HG02571 (cell line): ENCODE data around the gene SMAD1.

Experiments
- ATAC-seq: cut with Tn5 transposase; IDR thresholded peaks from one replicate; pipeline ENCODE4 v1.9.1; 2021; ENCODE audit warnings: mild to moderate bottlenecking, moderate library complexity; ENCODE audit not compliant: unreplicated experiment

SMAD1 gene

DNA sequence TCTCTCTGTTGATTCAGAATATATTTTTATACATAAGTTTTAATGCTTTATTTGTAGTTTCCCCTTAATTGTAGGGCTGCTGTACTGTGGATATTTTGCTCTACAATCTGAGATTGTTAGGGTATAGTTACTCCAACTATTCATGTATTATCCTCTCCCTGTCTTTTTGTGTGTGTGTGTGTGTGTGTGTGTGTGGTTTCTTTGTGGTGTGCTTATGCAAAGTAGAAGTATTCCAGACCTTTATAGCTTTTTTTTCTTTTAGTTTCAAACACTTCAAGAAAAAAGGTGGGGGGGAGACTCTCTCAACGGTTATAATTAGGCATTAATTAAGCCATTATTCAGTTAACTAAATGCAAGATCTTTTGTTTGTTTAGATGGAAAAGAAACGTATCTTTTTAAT is 6.7 kb downstream of the SMAD1 start:
- no peak for ATAC-seq

DNA sequence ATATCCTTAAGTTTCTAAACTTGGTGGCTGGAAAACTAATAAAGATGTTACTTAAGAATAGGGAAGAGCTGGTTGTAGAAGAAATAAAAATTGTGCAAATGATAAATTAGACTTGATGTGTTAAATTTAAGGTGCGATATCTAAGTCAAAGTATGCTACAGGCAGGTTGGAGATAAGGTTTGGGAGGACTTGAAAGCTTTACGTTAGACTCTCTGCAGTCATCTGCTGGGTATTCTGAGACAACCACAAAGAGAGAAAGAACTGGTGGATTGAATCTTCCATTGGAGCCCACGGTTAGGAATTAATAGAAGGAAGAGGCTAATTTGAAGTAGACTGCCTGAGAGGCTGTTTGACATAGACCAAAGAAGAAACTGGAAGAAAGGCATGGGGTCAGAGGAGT is 7.9 kb downstream of the SMAD1 start:
- no peak for ATAC-seq

DNA sequence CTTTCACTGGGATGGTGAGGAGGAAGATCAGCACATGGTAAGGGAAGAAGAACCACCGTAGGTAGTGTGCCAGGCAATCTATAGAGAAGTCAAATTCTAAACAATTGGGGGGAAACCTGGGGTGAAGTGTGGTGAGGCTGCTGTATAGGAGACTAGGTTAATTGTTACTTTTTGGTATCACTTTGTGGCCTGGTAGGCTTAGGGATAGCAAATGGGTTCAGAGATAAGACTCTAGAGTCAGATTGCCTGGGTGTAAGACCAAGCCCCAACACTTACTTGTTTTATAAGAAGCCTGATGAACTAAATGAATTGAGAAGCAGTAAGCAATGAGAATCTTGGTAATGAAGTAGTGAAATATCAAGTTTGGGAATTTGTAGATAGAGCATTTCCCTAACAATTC is 8.7 kb downstream of the SMAD1 start:
- ATAC-seq: no peak

DNA sequence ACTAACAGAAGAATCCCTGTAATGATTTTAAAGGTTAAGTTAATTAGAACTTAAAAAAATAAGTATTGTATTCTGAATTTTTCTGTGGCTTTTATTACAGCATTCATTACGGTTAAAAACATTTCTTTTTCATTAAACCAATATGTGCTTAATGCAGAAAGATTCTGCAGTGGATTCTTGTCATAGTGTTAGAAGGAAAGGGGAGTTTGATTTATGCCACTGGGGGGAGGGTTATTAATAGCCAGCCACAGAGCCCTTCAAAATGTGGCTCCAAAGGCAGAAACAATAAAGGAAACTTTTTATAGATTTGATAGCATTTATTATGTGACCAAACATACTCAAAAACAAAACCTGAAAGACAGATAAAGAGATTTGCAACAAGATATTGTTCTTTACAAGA is 9.1 kb downstream of the SMAD1 start:
- ATAC-seq: no peak

DNA sequence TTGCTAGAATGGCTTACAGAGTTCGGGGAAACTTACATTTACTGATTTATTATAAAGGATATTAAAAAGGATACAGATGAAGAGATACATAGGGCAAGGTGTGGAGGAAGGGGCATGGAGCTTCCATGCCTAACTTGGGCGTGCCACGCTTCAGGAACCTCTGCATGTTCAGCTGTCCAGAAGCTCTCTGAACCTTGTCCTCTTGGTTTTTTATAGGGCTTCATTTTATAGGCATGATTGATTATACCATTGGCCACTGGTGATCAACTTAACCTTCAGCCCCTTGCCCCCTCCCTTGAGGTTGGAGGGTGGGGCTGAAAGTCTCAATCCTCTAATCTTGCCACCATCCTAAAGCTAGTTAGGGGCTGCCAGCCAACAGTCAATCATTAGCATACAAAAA is 10.7 kb downstream of the SMAD1 start:
- no peak for ATAC-seq

DNA sequence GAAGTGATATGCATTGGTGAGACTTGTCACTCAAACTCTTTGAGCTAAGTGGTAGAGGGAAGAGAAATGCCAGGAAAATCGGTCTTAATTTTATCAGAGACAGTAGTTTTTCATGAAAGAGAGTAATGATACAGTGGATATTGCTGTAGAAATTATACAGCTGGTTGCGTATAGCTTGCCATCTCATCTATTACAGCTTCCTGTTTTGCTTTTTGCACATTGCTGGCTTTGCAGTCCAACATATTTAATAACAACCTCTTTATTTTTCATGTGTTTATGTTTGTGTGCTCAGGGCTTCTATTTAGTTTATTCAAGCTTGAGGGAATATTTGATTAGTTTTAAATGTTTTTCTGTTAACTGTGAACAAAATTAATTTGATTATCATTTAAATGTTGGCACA is 11.5 kb downstream of the SMAD1 start:
- no peak for ATAC-seq

DNA sequence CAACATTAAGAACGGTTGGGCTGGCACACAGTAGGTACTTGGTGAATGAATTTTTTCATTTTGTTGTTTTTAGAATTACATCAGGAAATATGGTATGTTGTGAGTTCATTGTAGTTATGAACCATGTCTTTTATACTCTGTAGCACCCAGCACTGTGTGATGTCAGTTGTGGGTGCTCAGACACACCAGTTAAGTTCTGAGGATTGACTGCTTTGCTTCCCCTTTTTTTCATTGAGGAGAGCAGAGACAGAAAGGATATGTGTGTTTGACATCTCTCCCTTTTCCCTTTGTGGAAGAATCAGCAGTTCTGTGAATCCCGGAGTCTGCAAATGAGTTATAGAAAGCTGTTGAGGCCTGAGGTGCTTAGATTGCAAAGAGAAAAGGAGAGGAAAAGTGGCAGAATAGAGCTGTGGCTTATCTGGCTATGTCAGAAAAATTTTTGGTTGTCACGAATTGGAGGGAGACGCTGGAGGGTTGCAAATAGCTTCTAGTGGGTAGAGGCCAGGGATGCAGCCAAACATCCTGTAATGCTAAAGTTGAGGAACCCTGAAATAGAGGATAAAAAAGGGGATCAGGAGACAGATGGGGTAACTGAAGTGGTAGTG is 13.1 kb downstream of the SMAD1 start:
- ATAC-seq: no peak

DNA sequence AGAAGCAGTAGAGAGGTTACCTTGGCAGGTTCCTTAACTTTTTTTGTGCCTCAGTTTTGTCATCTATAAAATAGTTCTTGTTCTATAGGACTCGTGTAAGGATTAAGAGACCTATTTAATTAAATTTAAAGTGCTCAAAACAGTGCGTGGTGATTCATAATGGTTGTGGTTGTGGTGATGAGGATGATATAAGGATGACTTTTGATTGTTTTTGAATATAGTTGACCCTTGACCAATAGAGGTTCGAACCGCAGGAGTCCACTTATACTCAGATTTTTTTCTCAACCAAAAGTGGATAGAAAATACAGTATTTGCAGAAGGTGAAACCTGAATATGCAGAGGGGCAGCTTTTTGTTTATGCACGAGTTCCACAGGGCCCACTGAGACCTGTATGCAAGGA is 14.6 kb downstream of the SMAD1 start:
- no peak for ATAC-seq

DNA sequence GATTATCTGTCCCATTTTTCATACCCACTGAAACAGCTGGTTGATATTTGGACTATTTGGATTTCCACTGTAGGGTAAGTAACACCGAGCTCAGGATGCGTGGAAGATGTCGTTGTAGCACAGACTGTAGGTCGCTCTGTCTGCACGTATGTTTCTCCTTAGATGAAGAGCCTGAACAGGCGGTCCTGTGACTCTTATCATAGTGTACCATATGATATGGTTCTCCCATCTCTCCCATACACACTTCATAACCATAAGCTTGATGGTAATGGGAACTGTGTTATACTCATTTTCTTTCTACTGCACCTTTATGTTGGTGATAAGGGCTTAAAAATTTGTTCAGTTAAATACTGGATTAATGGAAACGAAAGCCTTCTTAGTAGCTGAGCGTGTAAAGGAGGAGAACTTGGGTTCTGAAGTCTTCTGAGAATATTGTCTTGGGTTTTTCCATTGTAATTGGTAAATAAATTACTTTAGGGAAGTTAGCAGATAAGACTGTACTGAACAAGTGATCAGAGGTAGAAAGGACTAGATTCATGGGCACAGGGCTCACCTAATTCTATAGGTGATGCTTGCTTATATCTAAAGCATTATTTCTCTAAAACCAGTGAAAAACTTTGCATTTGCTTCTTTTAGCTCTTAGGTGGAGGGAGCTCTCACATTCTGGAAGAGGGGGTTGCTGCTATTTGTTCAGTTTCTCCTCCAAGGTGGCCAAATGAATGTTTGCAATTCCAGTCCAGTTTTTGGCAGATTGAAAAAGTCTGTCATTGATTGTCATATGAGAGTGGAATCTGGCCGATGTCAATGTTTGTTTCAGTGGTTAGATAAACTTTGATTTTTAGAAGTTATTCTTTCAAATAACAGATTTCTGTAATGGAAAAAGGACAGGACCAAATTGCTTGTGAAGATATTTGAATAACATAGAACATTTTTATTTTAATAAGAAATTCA is 15.8 kb downstream of the SMAD1 start:
- no peak for ATAC-seq

DNA sequence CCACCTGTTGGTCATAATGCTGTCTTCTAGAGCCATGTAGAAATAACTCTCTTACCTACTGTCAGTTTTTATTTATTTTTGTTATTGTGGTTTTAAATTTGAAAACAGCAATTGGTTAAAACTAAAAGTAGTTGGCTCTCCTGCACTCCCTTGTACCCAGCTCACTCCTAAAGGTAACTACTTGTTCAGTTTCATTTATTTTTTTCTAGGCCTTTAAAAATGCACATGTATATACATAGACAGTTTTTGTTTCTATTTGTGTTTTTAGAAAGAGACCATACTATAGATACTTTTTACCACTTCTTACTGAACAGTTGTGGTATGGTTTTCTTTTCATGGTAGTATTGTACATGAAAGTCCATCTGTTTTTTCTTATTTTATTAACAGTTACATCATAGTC is 16.8 kb downstream of the SMAD1 start:
- peak; percentile 58 for ATAC-seq

DNA sequence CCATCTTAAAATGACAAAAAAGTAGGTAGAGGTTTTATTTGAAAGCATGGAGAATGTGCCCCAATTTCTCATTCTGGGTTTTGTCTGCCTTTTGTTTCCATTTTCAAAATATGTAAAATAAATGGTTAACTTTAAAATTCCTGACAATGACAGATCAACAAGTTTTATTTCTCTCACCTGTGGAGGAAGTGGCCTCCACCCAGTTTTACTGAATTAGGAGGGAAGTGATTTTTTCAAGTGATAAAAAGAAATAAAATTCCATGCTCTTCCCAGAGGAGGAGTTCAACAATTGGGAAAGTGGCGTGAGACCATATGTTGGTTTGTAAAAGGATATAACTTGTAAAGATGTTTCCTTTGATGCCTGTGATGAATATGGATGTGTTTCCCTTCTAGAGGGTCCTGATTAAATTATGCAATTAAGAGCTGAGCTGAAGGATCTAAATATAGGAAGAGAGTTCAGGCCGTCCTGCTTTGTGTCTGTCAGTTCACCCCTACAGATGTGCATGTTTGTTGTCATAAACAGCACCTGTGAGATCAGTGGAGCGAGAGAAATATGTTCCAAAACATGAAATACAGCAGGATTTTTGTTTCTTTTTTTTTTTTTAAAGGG is 19.5 kb downstream of the SMAD1 start:
- ATAC-seq: peak; percentile 64

DNA sequence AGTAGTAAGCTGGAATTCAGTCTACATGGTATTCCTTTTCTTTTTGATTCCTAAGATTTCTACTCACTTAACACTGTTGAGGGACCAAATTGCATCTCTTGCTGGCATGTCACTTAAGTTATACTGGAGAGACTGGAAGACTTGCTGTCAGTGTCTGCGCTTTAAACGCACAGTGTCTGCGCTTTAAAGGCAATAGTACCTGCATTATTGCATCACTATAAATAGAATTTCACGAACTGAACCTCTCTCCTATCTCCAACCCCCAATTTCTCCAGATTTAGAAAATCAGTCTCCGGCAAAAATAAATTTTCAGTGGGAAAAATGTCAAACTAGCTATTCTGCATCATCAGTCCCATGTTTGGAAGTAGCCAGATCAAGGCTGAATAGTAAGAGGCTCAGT is 21.2 kb downstream of the SMAD1 start:
- ATAC-seq: no peak

DNA sequence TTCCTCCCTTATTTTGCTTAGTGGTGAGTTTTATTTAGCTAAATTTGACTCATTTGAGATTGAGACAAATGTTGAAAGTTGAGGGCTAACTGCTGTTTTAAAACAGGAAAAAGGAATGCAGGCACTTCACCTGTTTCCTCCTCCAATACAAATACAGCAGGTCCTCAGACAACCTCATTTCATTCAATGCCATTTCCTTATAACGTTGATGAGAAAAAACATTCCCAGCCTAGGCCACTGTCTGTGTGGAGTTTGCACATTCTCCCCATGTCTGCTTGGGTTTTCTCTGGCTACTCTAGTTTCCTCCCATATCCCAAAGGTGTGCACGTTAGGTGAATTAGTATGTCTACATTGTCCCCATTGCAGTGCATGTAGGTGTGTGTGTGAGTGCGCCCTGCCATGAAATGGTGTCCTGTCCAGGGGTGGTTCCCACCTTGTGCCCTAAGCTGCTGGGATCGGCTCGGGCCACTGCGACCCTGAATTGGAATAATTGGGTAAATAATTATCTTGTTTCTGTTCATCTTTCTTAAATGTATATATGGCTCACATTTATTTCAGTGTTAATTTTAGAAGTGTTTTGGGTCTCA is 21.9 kb downstream of the SMAD1 start:
- ATAC-seq: no peak

DNA sequence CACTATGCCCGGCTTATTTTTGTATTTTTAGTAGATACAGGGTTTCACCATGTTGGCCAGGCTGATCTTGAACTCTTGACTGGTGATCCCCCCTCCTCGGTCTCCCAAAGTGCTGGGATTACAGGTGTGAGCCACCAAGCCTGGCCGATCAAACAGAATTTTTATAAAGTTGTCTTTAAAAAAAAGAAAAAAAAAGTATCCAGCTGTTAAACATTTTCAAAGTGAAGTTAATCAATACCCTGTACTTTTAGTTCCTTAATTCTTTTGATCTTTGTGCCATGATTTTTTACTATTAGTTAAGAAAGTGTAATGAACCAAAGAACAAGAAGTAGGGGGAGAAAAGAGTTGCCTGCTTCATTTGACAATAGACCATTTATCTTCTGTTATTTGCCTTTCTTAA is 24.3 kb downstream of the SMAD1 start:
- no peak for ATAC-seq

DNA sequence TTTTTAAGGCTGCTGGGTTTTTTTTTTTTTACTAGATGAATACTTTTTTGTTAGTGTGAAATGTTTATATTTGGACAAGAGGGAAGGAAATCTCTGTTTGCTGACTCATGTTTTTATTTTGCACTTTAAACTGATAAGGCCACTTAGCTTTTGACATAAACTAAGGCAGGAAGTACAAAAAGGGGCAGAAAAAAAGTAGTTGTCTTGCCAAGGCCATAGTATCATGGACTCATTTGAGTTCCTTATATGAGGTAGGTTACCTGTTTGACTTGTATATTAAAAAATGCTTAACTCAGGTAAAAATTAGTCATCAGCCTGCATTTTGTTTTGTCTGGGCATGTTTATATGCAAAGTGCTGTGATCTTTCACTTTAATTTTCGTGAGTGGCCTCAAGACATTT is 26.0 kb downstream of the SMAD1 start:
- no peak for ATAC-seq

DNA sequence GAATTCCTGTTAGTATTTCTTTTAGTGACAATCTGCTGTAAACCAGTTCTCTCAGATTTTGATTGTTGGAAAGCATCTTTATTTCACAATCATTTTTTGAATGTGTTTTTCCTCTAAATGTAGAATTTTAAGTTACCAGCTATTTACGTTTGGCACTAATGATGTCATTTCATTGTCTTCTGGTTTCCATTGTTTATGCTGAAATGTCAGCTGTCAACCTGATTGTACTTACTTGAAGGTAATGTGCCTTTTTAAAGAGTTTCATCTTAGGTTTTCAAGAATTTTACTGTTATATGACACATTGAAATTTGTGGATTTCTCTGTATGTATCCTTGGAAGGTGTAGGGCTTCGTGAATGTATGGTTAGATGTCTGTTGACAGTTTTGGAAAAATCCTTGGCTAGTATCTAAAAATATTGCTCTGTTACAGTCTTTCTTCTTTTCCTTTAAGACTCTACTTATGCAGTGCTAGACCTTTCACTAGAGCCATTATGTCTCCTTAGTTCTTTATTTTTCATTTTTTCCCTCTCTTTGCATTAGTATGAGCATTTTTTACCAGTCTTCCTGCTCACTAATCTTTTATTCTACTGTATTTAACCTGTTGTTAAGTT is 30.4 kb downstream of the SMAD1 start:
- no peak for ATAC-seq

DNA sequence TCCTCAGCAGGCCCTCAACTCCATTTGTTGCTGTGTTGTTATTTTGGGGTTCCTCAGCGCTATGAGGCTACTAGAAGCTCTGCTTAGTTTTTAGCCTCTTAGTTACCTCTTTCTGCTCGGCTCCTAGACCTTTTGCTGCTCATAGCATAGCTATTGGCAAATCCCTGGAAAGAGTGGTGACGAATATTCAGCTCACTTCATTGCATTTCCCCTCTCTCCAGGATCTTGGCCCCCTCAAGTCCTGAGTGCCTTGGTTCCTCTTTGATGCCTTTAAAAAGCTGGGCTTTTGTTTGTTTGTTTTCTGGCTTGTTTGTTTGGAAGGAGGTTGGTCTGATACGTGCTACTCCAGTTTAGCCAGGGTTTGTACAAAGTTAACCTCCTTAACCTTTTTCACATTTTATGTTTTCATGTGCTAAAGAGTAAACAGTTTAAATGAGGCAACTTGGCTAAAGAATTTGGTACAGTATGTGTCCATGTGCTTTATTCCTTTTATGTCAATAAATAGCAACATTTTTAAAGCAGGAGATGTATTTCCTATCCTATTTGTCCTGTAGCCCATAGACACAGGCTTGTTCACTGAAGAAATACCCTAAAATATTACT is 31.5 kb downstream of the SMAD1 start:
- ATAC-seq: no peak

DNA sequence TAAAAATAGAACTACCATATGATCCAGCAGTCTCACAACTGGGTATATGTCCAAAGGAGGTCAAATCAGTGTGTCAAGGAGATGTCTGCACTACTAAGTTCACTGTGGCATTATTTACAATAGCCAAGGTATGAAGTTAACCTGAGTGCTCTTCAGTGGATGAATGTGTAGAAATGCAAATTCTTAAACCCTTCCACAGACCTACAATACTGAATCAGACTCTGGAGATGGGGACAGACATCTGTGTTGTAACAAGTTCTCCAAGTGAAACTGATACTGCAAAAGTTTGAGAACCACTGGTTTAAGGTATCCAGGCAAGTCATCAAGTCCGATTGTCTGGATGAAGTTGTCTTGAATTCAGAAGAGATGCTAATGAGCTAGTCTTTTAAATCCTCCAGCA is 38.5 kb downstream of the SMAD1 start:
- no peak for ATAC-seq

DNA sequence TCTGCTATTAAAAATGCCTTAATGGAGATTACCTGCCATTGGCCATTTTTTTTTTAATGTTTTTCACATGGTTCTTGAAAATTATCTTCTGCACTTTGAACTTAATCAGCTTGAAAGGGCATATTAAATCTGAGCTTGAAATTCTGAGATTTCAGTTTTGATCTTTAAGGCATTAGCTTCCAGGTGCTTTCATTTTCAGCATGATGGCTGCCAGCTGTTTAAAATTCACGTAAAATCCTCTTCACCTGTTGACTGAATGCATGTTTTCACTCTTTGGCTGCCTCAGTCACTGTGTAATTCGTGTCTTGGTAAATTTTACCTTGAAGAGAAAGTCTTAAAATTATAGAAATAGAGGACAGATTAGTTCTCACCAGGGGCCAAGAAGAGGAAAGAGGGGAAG is 39.6 kb downstream of the SMAD1 start:
- ATAC-seq: no peak

DNA sequence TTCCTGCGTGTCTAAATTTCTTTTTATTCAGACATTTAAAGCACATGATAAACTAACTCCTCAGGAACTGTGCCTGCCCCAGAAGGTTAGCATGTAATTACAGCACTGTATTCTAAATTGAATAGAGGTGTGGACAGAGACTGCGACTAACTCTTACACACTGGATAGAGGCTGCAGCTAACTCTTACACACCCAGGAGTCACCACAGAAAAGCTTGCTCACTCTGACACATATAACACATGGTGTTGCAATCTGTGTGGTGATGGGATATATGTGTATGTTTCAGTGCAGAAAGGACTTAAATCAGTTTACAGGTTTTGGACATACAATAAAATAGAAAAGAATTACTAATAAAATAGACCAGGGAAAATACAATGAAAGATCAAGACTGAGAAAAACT is 41.5 kb downstream of the SMAD1 start:
- no peak for ATAC-seq

DNA sequence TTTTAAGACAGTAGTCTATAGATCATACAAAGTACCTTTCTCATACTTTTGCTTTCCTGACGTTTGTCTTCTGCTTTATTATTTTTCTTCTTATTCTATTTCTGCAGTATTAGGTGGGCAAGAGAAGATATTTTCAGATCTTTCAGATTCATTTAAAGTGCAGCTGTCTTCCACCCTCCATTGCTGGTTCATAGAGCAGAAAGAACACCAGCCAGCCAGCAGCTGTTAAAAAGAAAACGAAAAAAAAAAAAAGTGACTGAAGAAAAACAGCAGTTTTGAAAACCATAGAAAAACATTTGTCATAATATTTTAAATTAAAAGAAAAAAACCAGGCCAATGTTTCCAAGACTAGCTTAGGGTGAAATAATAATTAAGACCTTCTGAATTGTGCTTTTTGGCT is 42.9 kb downstream of the SMAD1 start:
- no peak for ATAC-seq
